BE2C (cell line): ENCODE measurements around the gene GPLD1.

Experiments used
- DNase-seq: peaks from one replicate; pipeline ENCODE4 v3.0.0-alpha.2; 2020
- H3K27me3 ChIP-seq: fragments of 250-450 bp; sonication (Bioruptor Pico); 2 replicates; pipeline ENCODE4 v1.5.1; 2020; ENCODE audit warnings: mild to moderate bottlenecking
- H3K36me3 ChIP-seq: fragments of 250-450 bp; sonication (Bioruptor Pico); 2 replicates; pipeline ENCODE4 v1.5.1; 2020; ENCODE audit warnings: mild to moderate bottlenecking
- H3K4me1 ChIP-seq: fragments of 250-450 bp; sonication (Bioruptor Pico); 2 replicates; pipeline ENCODE4 v1.5.1; 2020
- H3K4me3 ChIP-seq: 2 replicates; pipeline ENCODE4 v1.5.1; 2011; ENCODE audit warnings: low read depth, low read length
- H3K9me3 ChIP-seq: fragments of 250-450 bp; sonication (Bioruptor Pico); 2 replicates; pipeline ENCODE4 v1.5.1; 2020
- CTCF ChIP-seq: IDR thresholded peaks from 2 replicates; pipeline ENCODE4 v1.5.1; 2012; ENCODE audit warnings: mild to moderate bottlenecking, low read depth, low read length

GPLD1 gene

GRCh38 chr6:24458134-24458533 lies 31.2 kb downstream of the GPLD1 start:
- H3K36me3 ChIP-seq, result no peaks in the 10 kb centered on the region
- no peaks in the 10 kb centered on the region for H3K9me3 ChIP-seq
- H3K4me3 ChIP-seq, result no peak overlapping the region
- no peaks in the 10 kb centered on the region for H3K27me3 ChIP-seq
- H3K4me1 ChIP-seq, result no peaks in the 10 kb centered on the region
- TF ChIP-seq CTCF, result no peak
- no peak for DNase-seq

DNA sequence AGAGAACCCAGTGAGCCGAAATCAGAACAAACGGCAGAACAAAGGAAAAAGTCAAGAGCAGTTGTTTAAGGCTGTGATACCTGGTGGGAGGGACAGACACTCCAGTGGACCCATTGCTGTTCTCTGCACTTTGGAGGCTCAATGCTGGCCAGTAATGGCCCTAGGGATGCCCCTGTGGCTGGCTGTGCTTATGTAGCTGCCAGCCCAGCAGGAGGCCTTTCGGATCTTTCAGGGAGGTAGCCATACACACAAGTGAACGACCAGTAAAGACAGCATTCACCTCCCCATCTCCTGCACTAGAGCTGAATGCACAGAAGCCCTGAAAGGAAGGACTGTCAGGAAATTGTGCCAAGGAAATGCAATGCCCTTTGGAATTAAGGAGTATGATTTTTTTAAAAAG lies 34.3 kb downstream of the GPLD1 start:
- no peak for TF ChIP-seq CTCF
- Histone ChIP-seq H3K4me1 (no peaks in the 10 kb centered on the region), H3K36me3 (no peaks in the 10 kb centered on the region), H3K4me3 (no peak overlapping the region), H3K9me3 (no peaks in the 10 kb centered on the region), H3K27me3 (no peaks in the 10 kb centered on the region)
- no peak for DNase-seq

GRCh38 chr6:24454452-24454851 lies 34.9 kb downstream of the GPLD1 start:
- TF ChIP-seq CTCF, result no peak
- Histone ChIP-seq H3K27me3 (no peaks in the 10 kb centered on the region), H3K4me3 (no peak overlapping the region), H3K9me3 (no peaks in the 10 kb centered on the region), H3K36me3 (no peaks in the 10 kb centered on the region), H3K4me1 (no peaks in the 10 kb centered on the region)
- peak; percentile 24 for DNase-seq

- no peak for DNase-seq
- Histone ChIP-seq H3K4me3 (no peak overlapping the region), H3K27me3 (no peaks in the 10 kb centered on the region), H3K9me3 (no peaks in the 10 kb centered on the region), H3K4me1 (no peaks in the 10 kb centered on the region), H3K36me3 (no peaks in the 10 kb centered on the region)
- TF ChIP-seq CTCF, result no peak
Measured at GRCh38 chr6:24453921-24454320, 35.5 kb downstream of the GPLD1 start.

GRCh38 chr6:24451581-24452388 lies 37.6 kb downstream of the GPLD1 start:
- Histone ChIP-seq H3K27me3 (no peaks in the 10 kb centered on the region), H3K9me3 (no peaks in the 10 kb centered on the region), H3K4me3 (no peak overlapping the region), H3K4me1 (no peaks in the 10 kb centered on the region), H3K36me3 (no peaks in the 10 kb centered on the region)
- no peak for TF ChIP-seq CTCF
- DNase-seq, result peak; percentile 22

GRCh38 chr6:24448828-24449525 lies 40.4 kb downstream of the GPLD1 start:
- DNase-seq, result no peak
- H3K4me1 ChIP-seq, result no peaks in the 10 kb centered on the region
- no peaks in the 10 kb centered on the region for H3K36me3 ChIP-seq
- H3K9me3 ChIP-seq, result no peaks in the 10 kb centered on the region
- no peaks in the 10 kb centered on the region for H3K27me3 ChIP-seq
- TF ChIP-seq CTCF, result no peak
- H3K4me3 ChIP-seq, result no peak overlapping the region
